Measurements from ENCODE around the gene SLC25A21. TPM values are rescaled to one million over a fixed set of nuclear protein-coding genes. Genes with fewer than 3 reads are reported as not detected.
"Not testable (repeated sequence)": the region's sequence is repeated elsewhere in the genome, so short reads cannot be mapped to it uniquely, and the experiment has no call there.

SLC25A21 gene
- total RNA-seq, 4 donors from 2014 or later = 0.08 to 0.29 TPM; not detected in 2

GRCh38 chr14:37167151-37168047 lies 5.0 kb downstream of the SLC25A21 start:
- 80 to 83% methylated on average over 10 of the region's 10 CpGs for WGBS, 2 donors
- H3K4me3 ChIP-seq (ENCODE audit: low read depth, poor library complexity, severe bottlenecking) = no peak overlapping the region
- TF ChIP-seq CTCF (IDR thresholded peaks at IDR 0.05) (no peak), POLR2A (IDR thresholded peaks at IDR 0.05) (no peak)
- intact Hi-C loops (cut with DNase I; ENCODE audit: low total_unique reads) = no loop called here
- DNase-seq (ENCODE audit: low spot score in 2 of 2) = no peak

- 85 to 86% methylated on average over 3 of the region's 3 CpGs for WGBS, 2 donors
- intact Hi-C loops (cut with DNase I; ENCODE audit: low total_unique reads) = no loop called here
- DNase-seq (ENCODE audit: low spot score in 2 of 2) = no peak
- no peak for TF ChIP-seq CTCF (IDR thresholded peaks at IDR 0.05)
- TF ChIP-seq POLR2A (IDR thresholded peaks at IDR 0.05) = no peak
- H3K4me3 ChIP-seq (ENCODE audit: low read depth, poor library complexity, severe bottlenecking) = no peak overlapping the region
Measured at GRCh38 chr14:37165794-37166193, 6.6 kb downstream of the SLC25A21 start.

GRCh38 chr14:37162307-37162706 lies 10.1 kb downstream of the SLC25A21 start:
- DNase-seq (ENCODE audit: low spot score in 2 of 2); H3K4me3 ChIP-seq (ENCODE audit: low read depth, poor library complexity, severe bottlenecking); intact Hi-C loops (cut with DNase I; ENCODE audit: low total_unique reads): not testable (repeated sequence)
- WGBS, 2 donors = 79 to 87% methylated on average over 2 of the region's 2 CpGs

GRCh38 chr14:37157987-37158386 lies 14.4 kb downstream of the SLC25A21 start:
- WGBS, 2 donors = 87 to 95% methylated on average over 2 of the region's 2 CpGs
- TF ChIP-seq CTCF (IDR thresholded peaks at IDR 0.05) (no peak), POLR2A (IDR thresholded peaks at IDR 0.05) (no peak)
- intact Hi-C loops (cut with DNase I; ENCODE audit: low total_unique reads) = no loop called here
- H3K4me3 ChIP-seq (ENCODE audit: low read depth, poor library complexity, severe bottlenecking) = no peak overlapping the region
- no peak for DNase-seq (ENCODE audit: low spot score in 2 of 2)

GRCh38 chr14:37153483-37153882 lies 18.9 kb downstream of the SLC25A21 start:
- TF ChIP-seq POLR2A (IDR thresholded peaks at IDR 0.05) (no peak), CTCF (IDR thresholded peaks at IDR 0.05) (no peak)
- no peak overlapping the region for H3K4me3 ChIP-seq (ENCODE audit: low read depth, poor library complexity, severe bottlenecking)
- DNase-seq (ENCODE audit: low spot score in 2 of 2) = no peak
- 79 to 88% methylated on average over 5 of the region's 5 CpGs for WGBS, 2 donors
- intact Hi-C loops (cut with DNase I; ENCODE audit: low total_unique reads) = no loop called here

- no peak for DNase-seq (ENCODE audit: low spot score in 2 of 2)
- TF ChIP-seq CTCF (IDR thresholded peaks at IDR 0.05) = no peak
- no peak for TF ChIP-seq POLR2A (IDR thresholded peaks at IDR 0.05)
- no peak overlapping the region for H3K4me3 ChIP-seq (ENCODE audit: low read depth, poor library complexity, severe bottlenecking)
- WGBS, 2 donors = 56 to 57% methylated on average over 1 of the region's 1 CpG
- intact Hi-C loops (cut with DNase I; ENCODE audit: low total_unique reads) = no loop called here
Measured at GRCh38 chr14:37153005-37153404, 19.4 kb downstream of the SLC25A21 start.

All from lower leg skin (tissue), 4 donors.